ENCODE results near the gene FARS2. TPM values are rescaled to one million over a fixed set of nuclear protein-coding genes. Genes with fewer than 3 reads are reported as not detected.
A peak's percentile ranks its signal among the peaks of the same experiment; 100 is the strongest.

The FARS2 gene
- total and polyA plus RNA-seq, 9 of the 15 experiments (the other 6 are each of a cell fraction or from before 2014, with no cell fraction given) = 16.5 to 62.2 (median 27.0) TPM

DNA sequence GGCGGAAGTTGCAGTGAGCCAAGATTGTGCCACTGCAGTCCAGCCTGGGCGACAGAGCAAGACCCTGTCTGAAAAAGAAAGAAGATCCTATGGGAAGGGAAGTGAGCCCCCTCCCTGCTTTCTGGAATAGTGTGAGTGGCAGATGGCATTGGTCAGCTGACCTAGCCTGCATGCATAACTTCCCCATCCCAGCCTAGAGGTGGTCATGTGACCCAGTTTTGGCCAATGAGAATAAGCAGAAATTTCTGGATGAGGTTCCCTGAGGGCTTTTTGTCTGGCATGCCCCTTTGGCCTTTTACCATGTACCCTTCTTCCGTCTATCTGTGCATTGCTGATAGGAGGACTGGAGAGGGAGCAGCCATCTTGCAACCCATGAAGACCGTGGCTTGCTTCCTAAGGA is 476.1 kb downstream of the FARS2 start (continued):
- TF ChIP-seq USF2 (CRISPR knock-in tag; IDR thresholded peaks at IDR 0.05) (peak; percentile 76), CBFA2T2 (conservative IDR thresholded peaks at IDR 0.05) (peak; percentile 16; the same call in 1 of the 2 replicates), ZNF282 (CRISPR knock-in tag; IDR thresholded peaks at IDR 0.05) (no peak), ZNF449 (CRISPR knock-in tag; IDR thresholded peaks at IDR 0.05) (no peak), ZNF165 (CRISPR knock-in tag; IDR thresholded peaks at IDR 0.05; ENCODE audit: borderline replicate concordance) (no peak), TOE1 (IDR thresholded peaks at IDR 0.05; ENCODE audit: borderline replicate concordance) (peak; percentile 85), TOE1 (CRISPR knock-in tag; IDR thresholded peaks at IDR 0.05; ENCODE audit: borderline replicate concordance, low read depth) (no peak), SFPQ (IDR thresholded peaks at IDR 0.05; ENCODE audit: low read depth, low read length) (no peak), RBM15 (IDR thresholded peaks at IDR 0.05; ENCODE audit: insufficient read depth, low read length) (no peak), RAD51 (IDR thresholded peaks at IDR 0.05; ENCODE audit: borderline replicate concordance, low read depth) (peak; percentile 87), ZNF436 (CRISPR knock-in tag; IDR thresholded peaks at IDR 0.05) (no peak), NFXL1 (CRISPR knock-in tag; IDR thresholded peaks at IDR 0.05) (no peak), ZNF699 (CRISPR knock-in tag; IDR thresholded peaks at IDR 0.05; ENCODE audit: insufficient replicate concordance) (no peak), CLOCK (CRISPR knock-in tag; IDR thresholded peaks at IDR 0.05; ENCODE audit: borderline replicate concordance) (no peak), FOS (IDR thresholded peaks at IDR 0.05; ENCODE audit: extremely low read depth, insufficient read length) (no peak), DDX20 (tag; IDR thresholded peaks at IDR 0.05; ENCODE audit: low read depth) (no peak)
- TF ChIP-seq, protein P1, sequence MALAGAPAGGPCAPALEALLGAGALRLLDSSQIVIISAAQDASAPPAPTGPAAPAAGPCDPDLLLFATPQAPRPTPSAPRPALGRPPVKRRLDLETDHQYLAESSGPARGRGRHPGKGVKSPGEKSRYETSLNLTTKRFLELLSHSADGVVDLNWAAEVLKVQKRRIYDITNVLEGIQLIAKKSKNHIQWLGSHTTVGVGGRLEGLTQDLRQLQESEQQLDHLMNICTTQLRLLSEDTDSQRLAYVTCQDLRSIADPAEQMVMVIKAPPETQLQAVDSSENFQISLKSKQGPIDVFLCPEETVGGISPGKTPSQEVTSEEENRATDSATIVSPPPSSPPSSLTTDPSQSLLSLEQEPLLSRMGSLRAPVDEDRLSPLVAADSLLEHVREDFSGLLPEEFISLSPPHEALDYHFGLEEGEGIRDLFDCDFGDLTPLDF (CRISPR knock-in tag; IDR thresholded peaks at IDR 0.05) = no peak
- TF ChIP-seq, protein P2, sequence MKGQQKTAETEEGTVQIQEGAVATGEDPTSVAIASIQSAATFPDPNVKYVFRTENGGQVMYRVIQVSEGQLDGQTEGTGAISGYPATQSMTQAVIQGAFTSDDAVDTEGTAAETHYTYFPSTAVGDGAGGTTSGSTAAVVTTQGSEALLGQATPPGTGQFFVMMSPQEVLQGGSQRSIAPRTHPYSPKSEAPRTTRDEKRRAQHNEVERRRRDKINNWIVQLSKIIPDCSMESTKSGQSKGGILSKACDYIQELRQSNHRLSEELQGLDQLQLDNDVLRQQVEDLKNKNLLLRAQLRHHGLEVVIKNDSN (CRISPR knock-in tag; IDR thresholded peaks at IDR 0.05) = peak; percentile 75
